H9 (cell line): ENCODE results near the gene RARS2. TPM values are rescaled to one million over a fixed set of nuclear protein-coding genes. Genes with fewer than 3 reads are reported as not detected.
A peak's percentile ranks its signal among the peaks of the same experiment; 100 is the strongest.

Experiments used
- DNase-seq: peaks from one replicate; pipeline ENCODE4 v3.0.0-alpha.2; 2017
- H2AFZ ChIP-seq: one replicate; pipeline ENCODE4 v1.6.1; 2013; ENCODE audit warnings: mild to moderate bottlenecking, low read length, control low read depth, moderate library complexity
- H2AK5ac ChIP-seq: 2 replicates; pipeline ENCODE4 v1.6.1; 2013; ENCODE audit warnings: low read length, control low read depth, mixed read lengths; ENCODE audit not compliant: insufficient read length
- H2BK120ac ChIP-seq: one replicate; pipeline ENCODE4 v1.6.1; 2013; ENCODE audit warnings: low read depth, mild to moderate bottlenecking, low read length, control low read depth, inconsistent platforms; ENCODE audit not compliant: poor library complexity, severe bottlenecking
- H2BK12ac ChIP-seq: 2 replicates; pipeline ENCODE4 v1.6.1; 2013; ENCODE audit warnings: low read length, control low read depth, mixed read lengths, low read depth; ENCODE audit not compliant: insufficient read length
- H2BK15ac ChIP-seq: 2 replicates; pipeline ENCODE4 v1.6.1; 2013; ENCODE audit warnings: low read depth, low read length, control low read depth
- H2BK20ac ChIP-seq: one replicate; pipeline ENCODE4 v1.6.1; 2013; ENCODE audit warnings: low read depth, mild to moderate bottlenecking, low read length, control low read depth, inconsistent platforms; ENCODE audit not compliant: poor library complexity, severe bottlenecking
- H2BK5ac ChIP-seq: 2 replicates; pipeline ENCODE4 v1.6.1; 2013; ENCODE audit warnings: low read length, control low read depth, mixed read lengths; ENCODE audit not compliant: insufficient read length
- H3K14ac ChIP-seq: 2 replicates; pipeline ENCODE4 v1.6.1; 2013; ENCODE audit warnings: low read length, control low read depth; ENCODE audit not compliant: insufficient read depth
- H3K18ac ChIP-seq: 2 replicates; pipeline ENCODE4 v1.6.1; 2013; ENCODE audit warnings: low read depth, mild to moderate bottlenecking, mixed read lengths, low read length, control low read depth; ENCODE audit not compliant: insufficient read length
- H3K23ac ChIP-seq: 2 replicates; pipeline ENCODE4 v1.6.1; 2013; ENCODE audit warnings: low read length, control low read depth, mixed read lengths, low read depth; ENCODE audit not compliant: insufficient read length
- H3K23me2 ChIP-seq: 2 replicates; pipeline ENCODE4 v1.6.1; 2013; ENCODE audit warnings: low read depth, mild to moderate bottlenecking, mixed read lengths, low read length, control low read depth; ENCODE audit not compliant: insufficient read length, poor library complexity, severe bottlenecking
- H3K27ac ChIP-seq: 2 replicates; pipeline ENCODE4 v1.5.1; 2013; ENCODE audit warnings: low read length, control low read depth, mixed read lengths, low read depth; ENCODE audit not compliant: insufficient read length
- H3K27me3 ChIP-seq: 2 replicates; pipeline ENCODE4 v1.6.1; 2013; ENCODE audit warnings: low read length, control low read depth, inconsistent platforms; ENCODE audit not compliant: insufficient read depth
- H3K4ac ChIP-seq: 2 replicates; pipeline ENCODE4 v1.6.1; 2013; ENCODE audit warnings: low read depth, mild to moderate bottlenecking, control low read depth, inconsistent platforms, low read length, moderate library complexity
- H3K4me1 ChIP-seq: 2 replicates; pipeline ENCODE4 v1.6.1; 2013; ENCODE audit warnings: low read length, control low read depth, inconsistent platforms; ENCODE audit not compliant: insufficient read depth
- H3K4me2 ChIP-seq: 2 replicates; pipeline ENCODE4 v1.6.1; 2013; ENCODE audit warnings: low read length, control low read depth, mixed read lengths; ENCODE audit not compliant: insufficient read length, insufficient read depth
- H3K56ac ChIP-seq: 2 replicates; pipeline ENCODE4 v1.6.1; 2013; ENCODE audit warnings: low read depth, mild to moderate bottlenecking, mixed read lengths, low read length, control low read depth; ENCODE audit not compliant: insufficient read length
- H3K79me1 ChIP-seq: 2 replicates; pipeline ENCODE4 v1.6.1; 2013; ENCODE audit warnings: low read depth, mild to moderate bottlenecking, moderate library complexity, low read length, control low read depth, inconsistent platforms; ENCODE audit not compliant: insufficient read depth, poor library complexity, severe bottlenecking
- H3K79me2 ChIP-seq: 2 replicates; pipeline ENCODE4 v1.6.1; 2013; ENCODE audit warnings: low read length, control low read depth, inconsistent platforms; ENCODE audit not compliant: insufficient read depth
- H3K9ac ChIP-seq: 2 replicates; pipeline ENCODE4 v1.6.1; 2013; ENCODE audit warnings: low read length, control low read depth, mixed read lengths; ENCODE audit not compliant: insufficient read length; ENCODE audit errors: extremely low read depth
- H3K9me3 ChIP-seq: one replicate; pipeline ENCODE4 v1.6.1; 2013; ENCODE audit warnings: low read depth, low read length, inconsistent platforms; ENCODE audit not compliant: control insufficient read depth
- H3T11ph ChIP-seq: one replicate; pipeline ENCODE4 v1.6.1; 2013; ENCODE audit warnings: mild to moderate bottlenecking, low read length, control low read depth, inconsistent platforms
- H4K20me1 ChIP-seq: one replicate; pipeline ENCODE4 v1.6.1; 2013; ENCODE audit not compliant: control insufficient read depth, insufficient read length, insufficient read depth
- H4K5ac ChIP-seq: 2 replicates; pipeline ENCODE4 v1.6.1; 2013; ENCODE audit warnings: low read depth, mild to moderate bottlenecking, mixed read lengths, low read length, control low read depth; ENCODE audit not compliant: insufficient read length
- H4K8ac ChIP-seq: replicated peaks from 2 replicates; pipeline ENCODE4 v1.6.1; 2013; ENCODE audit warnings: low read length, control low read depth, mixed read lengths, low read depth; ENCODE audit not compliant: insufficient read length
- H4K91ac ChIP-seq: 2 replicates; pipeline ENCODE4 v1.6.1; 2013; ENCODE audit warnings: low read depth, mild to moderate bottlenecking, moderate library complexity, mixed read lengths, low read length, control low read depth; ENCODE audit not compliant: insufficient read length
- H3K27ac Mint-ChIP-seq, 3 experiments: 2 replicates in 2 of 3; 3 replicates in 1 of 3; pipeline ENCODE4 v1.8.0; 2020 to 2021; ENCODE audit warnings: mixed read lengths in 3 of 3, mild to moderate bottlenecking in 1 of 3, moderate library complexity in 1 of 3
- H3K27me3 Mint-ChIP-seq: 2 replicates; pipeline ENCODE4 v1.8.0; 2021; ENCODE audit warnings: low read depth, mild to moderate bottlenecking, moderate library complexity, mixed read lengths
- H3K36me3 Mint-ChIP-seq, 3 experiments: 2 replicates in 2 of 3; 3 replicates in 1 of 3; pipeline ENCODE4 v1.8.0; 2020 to 2021; ENCODE audit warnings: low read depth in 3 of 3, mixed read lengths in 3 of 3; ENCODE audit not compliant: insufficient read depth in 1 of 3
- H3K4me1 Mint-ChIP-seq, 2 experiments: 2 replicates each; pipeline ENCODE4 v1.8.0; 2020; ENCODE audit warnings: mixed read lengths in 2 of 2
- H3K4me3 Mint-ChIP-seq, 2 experiments: 2 replicates in 1 of 2; 3 replicates in 1 of 2; pipeline ENCODE4 v1.8.0; 2020 to 2021; ENCODE audit warnings: mild to moderate bottlenecking in 2 of 2, mixed read lengths in 2 of 2, moderate library complexity in 1 of 2
- H3K9me3 Mint-ChIP-seq, 2 experiments: 2 replicates in 1 of 2; 3 replicates in 1 of 2; pipeline ENCODE4 v1.8.0; 2020; ENCODE audit warnings: mild to moderate bottlenecking in 2 of 2, mixed read lengths in 2 of 2, moderate library complexity in 1 of 2
- WGBS: extraction: QIAGEN DNeasy Blood & Tissue Kit; methylation state at CpG from one replicate; pipeline ENCODE4 v1.1.7; 2013; ENCODE audit warnings: missing lambda C conversion rate, low lambda C conversion rate, mixed read lengths; ENCODE audit not compliant: insufficient read length; ENCODE audit errors: extremely low coverage; 5-methylcytosine and 5-hydroxymethylcytosine counted together
- total RNA-seq: library from RNA; stranded (reverse); gene quantifications from 2 replicates; pipeline ENCODE4 v1.2.1, GENCODE V29; 2021
- TF ChIP-seq, protein P1 (sequence below): fragments of 200-600 bp; sonication (generic); conservative IDR thresholded peaks from 3 replicates; pipeline ENCODE4 v1.8.0; 2021; ENCODE audit warnings: antibody characterized with exemption, mild to moderate bottlenecking

RARS2 gene
- total RNA-seq, 1 experiment from 2014 or later = 45.1 TPM

DNA sequence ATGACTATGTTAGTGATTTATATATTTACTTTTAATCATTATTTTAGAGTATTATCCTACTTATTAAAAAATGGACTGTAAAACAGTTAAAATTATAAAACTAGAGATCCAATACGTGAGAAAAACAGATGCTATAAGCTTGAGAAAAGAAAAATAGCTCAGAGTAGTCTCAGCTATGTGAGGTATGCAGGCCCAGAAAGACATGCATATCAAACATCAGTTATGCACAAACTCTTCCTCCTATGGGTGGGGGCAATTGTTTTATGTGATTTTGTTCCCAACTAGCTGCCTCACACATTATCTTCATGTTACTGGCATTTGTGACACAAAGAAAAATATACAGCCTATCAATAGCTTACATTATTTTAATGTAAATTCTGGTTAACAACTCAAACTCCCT lies 28.8 kb downstream of the RARS2 start:
- no peak overlapping the region for H3K56ac ChIP-seq
- no peaks in the 10 kb centered on the region for H3K27me3 Mint-ChIP-seq

More for the DNA sequence above, 28.8 kb downstream of the RARS2 start:
- Histone ChIP-seq H4K8ac (no peak overlapping the region), H2BK5ac (no peak overlapping the region), H3K79me1 (peaks cover 2% of the 10 kb centered on the region), H4K20me1 (no peaks in the 10 kb centered on the region), H3T11ph (no peak overlapping the region), H3K23ac (no peak overlapping the region), H2AK5ac (no peak overlapping the region), H4K91ac (no peak overlapping the region), H3K4me1 (no peaks in the 10 kb centered on the region), H3K4me2 (no peak overlapping the region), H3K27me3 (no peaks in the 10 kb centered on the region), H3K27ac (no peak overlapping the region), H2BK12ac (no peak overlapping the region), H3K9ac (no peak overlapping the region), H2BK15ac (no peak overlapping the region), H3K14ac (no peak overlapping the region), H3K18ac (no peak overlapping the region), H4K5ac (no peak overlapping the region), H2BK120ac (no peak overlapping the region), H3K4ac (no peak overlapping the region), H3K79me2 (no peaks in the 10 kb centered on the region), H2AFZ (no peak overlapping the region), H3K23me2 (no peaks in the 10 kb centered on the region), H3K9me3 (no peaks in the 10 kb centered on the region), H2BK20ac (no peak overlapping the region)
- Mint-ChIP-seq H3K27ac (peak overlapping the region in 2 of 3 experiments; percentile 19 to 29; a peak in 3 of 7 replicates), H3K4me3 (no peak overlapping the region), H3K36me3 (peaks cover 15 to 58% (median 34%) of the 10 kb centered on the region in 3 experiments; a peak in 6 of 7 replicates), H3K9me3 (no peaks in the 10 kb centered on the region), H3K4me1 (peaks cover 5 to 10% of the 10 kb centered on the region in 2 experiments; a peak in 3 of 4 replicates)
- no peak for DNase-seq
- WGBS = no CpG with 5 or more reads among the region's 1 CpG
- TF ChIP-seq, protein P1, sequence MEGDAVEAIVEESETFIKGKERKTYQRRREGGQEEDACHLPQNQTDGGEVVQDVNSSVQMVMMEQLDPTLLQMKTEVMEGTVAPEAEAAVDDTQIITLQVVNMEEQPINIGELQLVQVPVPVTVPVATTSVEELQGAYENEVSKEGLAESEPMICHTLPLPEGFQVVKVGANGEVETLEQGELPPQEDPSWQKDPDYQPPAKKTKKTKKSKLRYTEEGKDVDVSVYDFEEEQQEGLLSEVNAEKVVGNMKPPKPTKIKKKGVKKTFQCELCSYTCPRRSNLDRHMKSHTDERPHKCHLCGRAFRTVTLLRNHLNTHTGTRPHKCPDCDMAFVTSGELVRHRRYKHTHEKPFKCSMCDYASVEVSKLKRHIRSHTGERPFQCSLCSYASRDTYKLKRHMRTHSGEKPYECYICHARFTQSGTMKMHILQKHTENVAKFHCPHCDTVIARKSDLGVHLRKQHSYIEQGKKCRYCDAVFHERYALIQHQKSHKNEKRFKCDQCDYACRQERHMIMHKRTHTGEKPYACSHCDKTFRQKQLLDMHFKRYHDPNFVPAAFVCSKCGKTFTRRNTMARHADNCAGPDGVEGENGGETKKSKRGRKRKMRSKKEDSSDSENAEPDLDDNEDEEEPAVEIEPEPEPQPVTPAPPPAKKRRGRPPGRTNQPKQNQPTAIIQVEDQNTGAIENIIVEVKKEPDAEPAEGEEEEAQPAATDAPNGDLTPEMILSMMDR = no peak
